H9 (cell line): ENCODE data around the gene LAMB4. TPM values are rescaled to one million over a fixed set of nuclear protein-coding genes. Genes with fewer than 3 reads are reported as not detected.

Source experiments
- DNase-seq: peaks from one replicate; pipeline ENCODE4 v3.0.0-alpha.2; 2017
- H2AFZ ChIP-seq: one replicate; pipeline ENCODE4 v1.6.1; 2013; ENCODE audit warnings: mild to moderate bottlenecking, low read length, control low read depth, moderate library complexity
- H2AK5ac ChIP-seq: 2 replicates; pipeline ENCODE4 v1.6.1; 2013; ENCODE audit warnings: low read length, control low read depth, mixed read lengths; ENCODE audit not compliant: insufficient read length
- H2BK120ac ChIP-seq: one replicate; pipeline ENCODE4 v1.6.1; 2013; ENCODE audit warnings: low read depth, mild to moderate bottlenecking, low read length, control low read depth, inconsistent platforms; ENCODE audit not compliant: poor library complexity, severe bottlenecking
- H2BK12ac ChIP-seq: 2 replicates; pipeline ENCODE4 v1.6.1; 2013; ENCODE audit warnings: low read length, control low read depth, mixed read lengths, low read depth; ENCODE audit not compliant: insufficient read length
- H2BK15ac ChIP-seq: 2 replicates; pipeline ENCODE4 v1.6.1; 2013; ENCODE audit warnings: low read depth, low read length, control low read depth
- H2BK20ac ChIP-seq: one replicate; pipeline ENCODE4 v1.6.1; 2013; ENCODE audit warnings: low read depth, mild to moderate bottlenecking, low read length, control low read depth, inconsistent platforms; ENCODE audit not compliant: poor library complexity, severe bottlenecking
- H2BK5ac ChIP-seq: 2 replicates; pipeline ENCODE4 v1.6.1; 2013; ENCODE audit warnings: low read length, control low read depth, mixed read lengths; ENCODE audit not compliant: insufficient read length
- H3K14ac ChIP-seq: 2 replicates; pipeline ENCODE4 v1.6.1; 2013; ENCODE audit warnings: low read length, control low read depth; ENCODE audit not compliant: insufficient read depth
- H3K18ac ChIP-seq: 2 replicates; pipeline ENCODE4 v1.6.1; 2013; ENCODE audit warnings: low read depth, mild to moderate bottlenecking, mixed read lengths, low read length, control low read depth; ENCODE audit not compliant: insufficient read length
- H3K23ac ChIP-seq: 2 replicates; pipeline ENCODE4 v1.6.1; 2013; ENCODE audit warnings: low read length, control low read depth, mixed read lengths, low read depth; ENCODE audit not compliant: insufficient read length
- H3K23me2 ChIP-seq: 2 replicates; pipeline ENCODE4 v1.6.1; 2013; ENCODE audit warnings: low read depth, mild to moderate bottlenecking, mixed read lengths, low read length, control low read depth; ENCODE audit not compliant: insufficient read length, poor library complexity, severe bottlenecking
- H3K27ac ChIP-seq: 2 replicates; pipeline ENCODE4 v1.5.1; 2013; ENCODE audit warnings: low read length, control low read depth, mixed read lengths, low read depth; ENCODE audit not compliant: insufficient read length
- H3K27me3 ChIP-seq: 2 replicates; pipeline ENCODE4 v1.6.1; 2013; ENCODE audit warnings: low read length, control low read depth, inconsistent platforms; ENCODE audit not compliant: insufficient read depth
- H3K4ac ChIP-seq: 2 replicates; pipeline ENCODE4 v1.6.1; 2013; ENCODE audit warnings: low read depth, mild to moderate bottlenecking, control low read depth, inconsistent platforms, low read length, moderate library complexity
- H3K4me1 ChIP-seq: 2 replicates; pipeline ENCODE4 v1.6.1; 2013; ENCODE audit warnings: low read length, control low read depth, inconsistent platforms; ENCODE audit not compliant: insufficient read depth
- H3K4me2 ChIP-seq: 2 replicates; pipeline ENCODE4 v1.6.1; 2013; ENCODE audit warnings: low read length, control low read depth, mixed read lengths; ENCODE audit not compliant: insufficient read length, insufficient read depth
- H3K56ac ChIP-seq: 2 replicates; pipeline ENCODE4 v1.6.1; 2013; ENCODE audit warnings: low read depth, mild to moderate bottlenecking, mixed read lengths, low read length, control low read depth; ENCODE audit not compliant: insufficient read length
- H3K79me1 ChIP-seq: 2 replicates; pipeline ENCODE4 v1.6.1; 2013; ENCODE audit warnings: low read depth, mild to moderate bottlenecking, moderate library complexity, low read length, control low read depth, inconsistent platforms; ENCODE audit not compliant: insufficient read depth, poor library complexity, severe bottlenecking
- H3K79me2 ChIP-seq: 2 replicates; pipeline ENCODE4 v1.6.1; 2013; ENCODE audit warnings: low read length, control low read depth, inconsistent platforms; ENCODE audit not compliant: insufficient read depth
- H3K9ac ChIP-seq: 2 replicates; pipeline ENCODE4 v1.6.1; 2013; ENCODE audit warnings: low read length, control low read depth, mixed read lengths; ENCODE audit not compliant: insufficient read length; ENCODE audit errors: extremely low read depth
- H3K9me3 ChIP-seq: one replicate; pipeline ENCODE4 v1.6.1; 2013; ENCODE audit warnings: low read depth, low read length, inconsistent platforms; ENCODE audit not compliant: control insufficient read depth
- H3T11ph ChIP-seq: one replicate; pipeline ENCODE4 v1.6.1; 2013; ENCODE audit warnings: mild to moderate bottlenecking, low read length, control low read depth, inconsistent platforms
- H4K20me1 ChIP-seq: one replicate; pipeline ENCODE4 v1.6.1; 2013; ENCODE audit not compliant: control insufficient read depth, insufficient read length, insufficient read depth
- H4K5ac ChIP-seq: 2 replicates; pipeline ENCODE4 v1.6.1; 2013; ENCODE audit warnings: low read depth, mild to moderate bottlenecking, mixed read lengths, low read length, control low read depth; ENCODE audit not compliant: insufficient read length
- H4K8ac ChIP-seq: replicated peaks from 2 replicates; pipeline ENCODE4 v1.6.1; 2013; ENCODE audit warnings: low read length, control low read depth, mixed read lengths, low read depth; ENCODE audit not compliant: insufficient read length
- H4K91ac ChIP-seq: 2 replicates; pipeline ENCODE4 v1.6.1; 2013; ENCODE audit warnings: low read depth, mild to moderate bottlenecking, moderate library complexity, mixed read lengths, low read length, control low read depth; ENCODE audit not compliant: insufficient read length
- H3K27ac Mint-ChIP-seq, 3 experiments: 2 replicates in 2 of 3; 3 replicates in 1 of 3; pipeline ENCODE4 v1.8.0; 2020 to 2021; ENCODE audit warnings: mixed read lengths in 3 of 3, mild to moderate bottlenecking in 1 of 3, moderate library complexity in 1 of 3
- H3K27me3 Mint-ChIP-seq: 2 replicates; pipeline ENCODE4 v1.8.0; 2021; ENCODE audit warnings: low read depth, mild to moderate bottlenecking, moderate library complexity, mixed read lengths
- H3K36me3 Mint-ChIP-seq, 3 experiments: 2 replicates in 2 of 3; 3 replicates in 1 of 3; pipeline ENCODE4 v1.8.0; 2020 to 2021; ENCODE audit warnings: low read depth in 3 of 3, mixed read lengths in 3 of 3; ENCODE audit not compliant: insufficient read depth in 1 of 3
- H3K4me1 Mint-ChIP-seq, 2 experiments: 2 replicates each; pipeline ENCODE4 v1.8.0; 2020; ENCODE audit warnings: mixed read lengths in 2 of 2
- H3K4me3 Mint-ChIP-seq, 2 experiments: 2 replicates in 1 of 2; 3 replicates in 1 of 2; pipeline ENCODE4 v1.8.0; 2020 to 2021; ENCODE audit warnings: mild to moderate bottlenecking in 2 of 2, mixed read lengths in 2 of 2, moderate library complexity in 1 of 2
- H3K9me3 Mint-ChIP-seq, 2 experiments: 2 replicates in 1 of 2; 3 replicates in 1 of 2; pipeline ENCODE4 v1.8.0; 2020; ENCODE audit warnings: mild to moderate bottlenecking in 2 of 2, mixed read lengths in 2 of 2, moderate library complexity in 1 of 2
- CTCF ChIP-seq: fragments of 200-600 bp; sonication (generic); conservative IDR thresholded peaks from 3 replicates; pipeline ENCODE4 v1.8.0; 2021; ENCODE audit warnings: antibody characterized with exemption, mild to moderate bottlenecking
- WGBS: extraction: QIAGEN DNeasy Blood & Tissue Kit; methylation state at CpG from one replicate; pipeline ENCODE4 v1.1.7; 2013; ENCODE audit warnings: missing lambda C conversion rate, low lambda C conversion rate, mixed read lengths; ENCODE audit not compliant: insufficient read length; ENCODE audit errors: extremely low coverage; 5-methylcytosine and 5-hydroxymethylcytosine counted together
- total RNA-seq: library from RNA; stranded (reverse); gene quantifications from 2 replicates; pipeline ENCODE4 v1.2.1, GENCODE V29; 2021

The LAMB4 gene
- total RNA-seq, 1 experiment from 2014 or later, result not detected

GRCh38 chr7:108003599-108003935, 126.6 kb downstream of the LAMB4 start:
- Mint-ChIP-seq H3K27ac (no peak overlapping the region), H3K4me3 (peak overlapping the region; percentile 82 to 88), H3K36me3 (peaks cover 0 to 14% (median 4%) of the 10 kb centered on the region in 3 experiments; a peak in 4 of 7 replicates), H3K4me1 (peaks cover 24 to 25% of the 10 kb centered on the region in 2 experiments), H3K9me3 (no peaks in the 10 kb centered on the region; a peak in 2 of 5 replicates), H3K27me3 (peaks cover 72% of the 10 kb centered on the region)
- Histone ChIP-seq H3K27me3 (peaks cover 51% of the 10 kb centered on the region), H3K4ac (no peak overlapping the region), H3K27ac (no peak overlapping the region), H3K14ac (no peak overlapping the region), H3K18ac (no peak overlapping the region), H3K23ac (no peak overlapping the region), H3K9me3 (no peaks in the 10 kb centered on the region), H2AK5ac (no peak overlapping the region), H4K91ac (no peak overlapping the region), H3K9ac (no peak overlapping the region), H3T11ph (no peak overlapping the region), H2BK5ac (no peak overlapping the region), H3K23me2 (peaks cover 16% of the 10 kb centered on the region), H3K56ac (no peak overlapping the region), H2BK20ac (no peak overlapping the region), H3K79me2 (no peaks in the 10 kb centered on the region), H4K20me1 (no peaks in the 10 kb centered on the region), H2BK120ac (no peak overlapping the region), H2BK15ac (no peak overlapping the region), H2AFZ (no peak overlapping the region), H3K4me1 (no peaks in the 10 kb centered on the region; the same call in 1 of the 2 replicates), H3K4me2 (peak overlapping the region; percentile 79), H4K8ac (no peak overlapping the region), H2BK12ac (no peak overlapping the region), H4K5ac (no peak overlapping the region), H3K79me1 (no peaks in the 10 kb centered on the region)
- TF ChIP-seq CTCF, result no peak
- no CpG with 5 or more reads among the region's 15 CpGs for WGBS
- no peak for DNase-seq
